Gastroesophageal sphincter (tissue), 3 donors: ENCODE results near the gene LTBP2.

Experiments
- EP300 ChIP-seq: sonication (generic); formaldehyde crosslinking; IDR thresholded peaks from one replicate; pipeline ENCODE4 v1.6.1; 2017; ENCODE audit warnings: antibody characterized with exemption, mild to moderate bottlenecking
- POLR2A ChIP-seq, 2 donors: fragments of 450-650 bp; IDR thresholded peaks; one replicate each; pipeline ENCODE4 v1.6.1; 2017; ENCODE audit warnings: antibody characterized with exemption in 2 of 2, mild to moderate bottlenecking in 2 of 2, moderate library complexity in 1 of 2
- POLR2AphosphoS5 ChIP-seq: sonication (generic); formaldehyde crosslinking; IDR thresholded peaks from one replicate; pipeline ENCODE4 v1.6.1; 2017; ENCODE audit warnings: antibody characterized with exemption
- TF ChIP-seq, protein P1 (sequence below), 4 experiments: fragments of 200-600 bp in 2 of 4; fragments of 450-650 bp in 2 of 4; sonication (generic) in 1 of 4; IDR thresholded peaks; one replicate each; pipeline ENCODE4 v1.5.1; 2017 to 2019; ENCODE audit warnings: antibody characterized with exemption in 4 of 4, mild to moderate bottlenecking in 2 of 4, moderate library complexity in 2 of 4

DNA sequence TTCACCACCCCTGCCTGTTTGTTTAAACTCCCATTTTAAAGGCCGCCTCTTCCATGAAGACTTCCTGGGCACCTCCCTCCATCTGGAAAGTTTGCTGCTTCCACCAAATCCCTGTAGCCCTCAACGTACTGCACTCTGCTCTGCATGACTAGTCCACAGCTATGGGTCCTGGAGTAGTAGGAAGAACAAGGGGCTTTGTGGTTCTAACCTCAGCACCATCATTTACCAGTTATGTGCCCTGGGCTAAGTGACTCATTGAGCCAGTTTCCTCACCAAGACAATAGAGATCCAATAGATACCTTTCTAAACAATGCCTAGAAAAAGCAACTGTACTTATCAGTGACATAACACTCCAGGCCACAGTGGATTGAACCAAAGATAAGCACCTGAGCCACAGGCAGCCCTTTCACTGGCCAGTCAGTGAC lies 8.5 kb upstream of the LTBP2 start:
- TF ChIP-seq POLR2AphosphoS5 (no peak), POLR2A (IDR thresholded peaks at IDR 0.05) (no peak), EP300 (no peak)
- TF ChIP-seq, protein P1, sequence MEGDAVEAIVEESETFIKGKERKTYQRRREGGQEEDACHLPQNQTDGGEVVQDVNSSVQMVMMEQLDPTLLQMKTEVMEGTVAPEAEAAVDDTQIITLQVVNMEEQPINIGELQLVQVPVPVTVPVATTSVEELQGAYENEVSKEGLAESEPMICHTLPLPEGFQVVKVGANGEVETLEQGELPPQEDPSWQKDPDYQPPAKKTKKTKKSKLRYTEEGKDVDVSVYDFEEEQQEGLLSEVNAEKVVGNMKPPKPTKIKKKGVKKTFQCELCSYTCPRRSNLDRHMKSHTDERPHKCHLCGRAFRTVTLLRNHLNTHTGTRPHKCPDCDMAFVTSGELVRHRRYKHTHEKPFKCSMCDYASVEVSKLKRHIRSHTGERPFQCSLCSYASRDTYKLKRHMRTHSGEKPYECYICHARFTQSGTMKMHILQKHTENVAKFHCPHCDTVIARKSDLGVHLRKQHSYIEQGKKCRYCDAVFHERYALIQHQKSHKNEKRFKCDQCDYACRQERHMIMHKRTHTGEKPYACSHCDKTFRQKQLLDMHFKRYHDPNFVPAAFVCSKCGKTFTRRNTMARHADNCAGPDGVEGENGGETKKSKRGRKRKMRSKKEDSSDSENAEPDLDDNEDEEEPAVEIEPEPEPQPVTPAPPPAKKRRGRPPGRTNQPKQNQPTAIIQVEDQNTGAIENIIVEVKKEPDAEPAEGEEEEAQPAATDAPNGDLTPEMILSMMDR (IDR thresholded peaks at IDR 0.05) = no peak
